HG02981 (cell line): Measurements from ENCODE around the gene DUSP14.

Source experiments
- ATAC-seq: cut with Tn5 transposase; IDR thresholded peaks from one replicate; pipeline ENCODE4 v1.9.1; 2021; ENCODE audit warnings: mild to moderate bottlenecking, moderate library complexity; ENCODE audit not compliant: unreplicated experiment

The DUSP14 gene

GRCh38 chr17:37512442-37513068 is 22.9 kb downstream of the DUSP14 start:
- ATAC-seq = no peak

- ATAC-seq = no peak
Measured at GRCh38 chr17:37513711-37514110, 24.0 kb downstream of the DUSP14 start.

- ATAC-seq = no peak
Measured at GRCh38 chr17:37516127-37516571, 26.5 kb downstream of the DUSP14 start.

GRCh38 chr17:37517881-37518280 is 28.2 kb downstream of the DUSP14 start:
- ATAC-seq = no peak

- no peak for ATAC-seq
Measured at GRCh38 chr17:37518826-37519225, 29.1 kb downstream of the DUSP14 start.

- ATAC-seq = no peak
Measured at GRCh38 chr17:37519251-37519985, 29.7 kb downstream of the DUSP14 start.

GRCh38 chr17:37520174-37520573 is 30.5 kb downstream of the DUSP14 start:
- ATAC-seq = no peak

GRCh38 chr17:37521821-37522220 is 32.1 kb downstream of the DUSP14 start:
- ATAC-seq = no peak

- no peak for ATAC-seq
Measured at GRCh38 chr17:37523715-37524219, 34.1 kb downstream of the DUSP14 start.

- no peak for ATAC-seq
Measured at GRCh38 chr17:37527249-37527851, 37.7 kb downstream of the DUSP14 start.

GRCh38 chr17:37530420-37530819 is 40.7 kb downstream of the DUSP14 start:
- ATAC-seq = no peak

- no peak for ATAC-seq
Measured at GRCh38 chr17:37532756-37533155, 43.1 kb downstream of the DUSP14 start.

GRCh38 chr17:37535906-37536305 is 46.2 kb downstream of the DUSP14 start:
- no peak for ATAC-seq

- ATAC-seq = no peak
Measured at GRCh38 chr17:37538981-37539659, 49.4 kb downstream of the DUSP14 start.

- ATAC-seq = no peak
Measured at GRCh38 chr17:37541880-37542660, 52.4 kb downstream of the DUSP14 start.

- no peak for ATAC-seq
Measured at GRCh38 chr17:37543637-37544052, 54.0 kb downstream of the DUSP14 start.

- ATAC-seq = no peak
Measured at GRCh38 chr17:37545486-37545885, 55.8 kb downstream of the DUSP14 start.

- no peak for ATAC-seq
Measured at GRCh38 chr17:37546302-37546701, 56.6 kb downstream of the DUSP14 start.

GRCh38 chr17:37547986-37548385 is 58.3 kb downstream of the DUSP14 start:
- ATAC-seq = no peak

- ATAC-seq = no peak
Measured at GRCh38 chr17:37551788-37552187, 62.1 kb downstream of the DUSP14 start.
